GM21367 (cell line): ENCODE measurements around the gene ZC3H7A.
"Not testable (repeated sequence)": the region's sequence is repeated elsewhere in the genome, so short reads cannot be mapped to it uniquely, and the experiment has no call there.

ENCODE experiments used
- ATAC-seq: cut with Tn5 transposase; IDR thresholded peaks from one replicate; pipeline ENCODE4 v1.9.1; 2021; ENCODE audit not compliant: unreplicated experiment

The ZC3H7A gene, protein sequence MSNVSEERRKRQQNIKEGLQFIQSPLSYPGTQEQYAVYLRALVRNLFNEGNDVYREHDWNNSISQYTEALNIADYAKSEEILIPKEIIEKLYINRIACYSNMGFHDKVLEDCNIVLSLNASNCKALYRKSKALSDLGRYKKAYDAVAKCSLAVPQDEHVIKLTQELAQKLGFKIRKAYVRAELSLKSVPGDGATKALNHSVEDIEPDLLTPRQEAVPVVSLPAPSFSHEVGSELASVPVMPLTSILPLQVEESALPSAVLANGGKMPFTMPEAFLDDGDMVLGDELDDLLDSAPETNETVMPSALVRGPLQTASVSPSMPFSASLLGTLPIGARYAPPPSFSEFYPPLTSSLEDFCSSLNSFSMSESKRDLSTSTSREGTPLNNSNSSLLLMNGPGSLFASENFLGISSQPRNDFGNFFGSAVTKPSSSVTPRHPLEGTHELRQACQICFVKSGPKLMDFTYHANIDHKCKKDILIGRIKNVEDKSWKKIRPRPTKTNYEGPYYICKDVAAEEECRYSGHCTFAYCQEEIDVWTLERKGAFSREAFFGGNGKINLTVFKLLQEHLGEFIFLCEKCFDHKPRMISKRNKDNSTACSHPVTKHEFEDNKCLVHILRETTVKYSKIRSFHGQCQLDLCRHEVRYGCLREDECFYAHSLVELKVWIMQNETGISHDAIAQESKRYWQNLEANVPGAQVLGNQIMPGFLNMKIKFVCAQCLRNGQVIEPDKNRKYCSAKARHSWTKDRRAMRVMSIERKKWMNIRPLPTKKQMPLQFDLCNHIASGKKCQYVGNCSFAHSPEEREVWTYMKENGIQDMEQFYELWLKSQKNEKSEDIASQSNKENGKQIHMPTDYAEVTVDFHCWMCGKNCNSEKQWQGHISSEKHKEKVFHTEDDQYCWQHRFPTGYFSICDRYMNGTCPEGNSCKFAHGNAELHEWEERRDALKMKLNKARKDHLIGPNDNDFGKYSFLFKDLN

DNA sequence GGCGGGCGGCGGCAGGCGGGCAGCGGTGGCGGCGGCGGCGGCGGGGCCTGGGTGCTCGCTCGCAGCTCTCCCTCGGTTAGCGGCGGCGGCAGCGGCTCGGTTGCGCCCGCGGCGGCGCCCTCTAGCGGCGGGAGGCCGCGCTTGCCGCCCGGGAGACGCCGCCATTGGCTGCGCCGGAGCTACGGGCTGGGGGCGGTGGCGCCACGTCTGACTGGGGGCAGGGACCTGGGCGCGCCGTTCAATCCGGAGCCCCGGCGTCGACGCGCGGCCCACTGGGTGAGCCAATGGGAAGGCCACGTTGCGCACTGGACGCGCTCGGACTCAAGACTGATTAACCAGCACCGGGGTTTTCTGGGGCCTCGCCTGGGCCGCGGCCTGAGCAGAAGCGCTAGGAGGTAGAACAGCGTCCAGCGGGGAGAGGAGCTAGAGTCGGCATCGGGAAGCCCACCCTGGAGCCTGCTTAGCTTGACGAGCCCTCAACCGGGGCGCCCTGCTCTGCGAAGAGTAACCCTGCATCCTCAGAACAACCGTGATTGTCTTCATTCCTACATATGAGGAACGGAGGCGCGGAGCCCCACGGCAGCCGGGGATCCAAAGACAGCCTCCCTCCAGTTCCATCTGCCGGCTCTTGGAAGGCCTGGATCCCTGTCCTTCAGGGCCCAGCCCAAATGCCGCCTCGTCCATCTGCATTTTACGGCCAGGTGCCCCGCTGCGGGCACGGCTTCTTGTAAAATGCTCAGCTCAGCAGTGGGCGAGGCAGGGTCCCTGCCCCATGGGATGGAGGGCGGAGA lies at the start of gene ZC3H7A:
Gene ZC3H7A (minus strand): TSS at position 93 of the 791 bp plus-strand sequence. CDS start 14,904 bp downstream, outside the sequence.
- ATAC-seq, result peak; percentile 76

DNA sequence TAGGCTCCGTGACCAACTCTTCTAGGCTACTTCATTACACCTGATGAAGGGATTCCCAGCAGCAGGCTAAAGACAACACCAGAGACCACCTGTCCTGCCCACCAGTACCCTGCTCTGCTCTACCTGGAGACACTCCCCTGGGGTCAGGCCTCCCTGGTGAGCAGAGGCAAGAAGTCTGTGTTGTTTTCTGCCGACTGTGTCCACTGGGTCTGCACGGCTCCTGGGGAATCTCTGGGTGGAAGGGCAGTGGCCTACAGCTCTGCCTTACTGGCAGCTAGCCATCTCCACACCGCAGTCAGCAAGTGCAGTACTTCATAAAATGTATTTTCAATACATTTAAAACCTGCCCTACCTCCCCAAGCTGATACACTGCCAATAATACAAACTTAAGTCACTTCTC lies 47.4 kb upstream of the ZC3H7A start:
- no peak for ATAC-seq

DNA sequence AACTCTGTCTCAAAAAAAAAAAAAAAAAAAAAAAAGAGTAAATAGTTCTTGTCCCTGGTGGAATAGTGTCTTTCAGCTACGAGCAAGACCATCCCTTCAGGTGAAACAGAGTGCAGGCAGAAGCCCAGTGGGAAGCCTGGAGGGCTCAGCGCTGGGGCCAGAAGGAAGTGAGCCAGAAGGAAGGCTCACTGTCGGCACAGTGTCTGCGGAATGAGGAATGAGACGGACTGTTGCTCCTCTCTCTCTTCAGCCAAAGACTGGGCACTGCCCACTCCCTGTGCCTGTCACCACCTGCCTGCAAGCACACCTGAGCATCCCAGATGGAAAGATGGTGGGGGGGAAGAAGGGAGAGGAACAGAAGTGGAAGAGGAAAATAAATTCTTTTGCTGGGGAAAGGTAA lies 46.8 kb upstream of the ZC3H7A start:
- ATAC-seq, result no peak

DNA sequence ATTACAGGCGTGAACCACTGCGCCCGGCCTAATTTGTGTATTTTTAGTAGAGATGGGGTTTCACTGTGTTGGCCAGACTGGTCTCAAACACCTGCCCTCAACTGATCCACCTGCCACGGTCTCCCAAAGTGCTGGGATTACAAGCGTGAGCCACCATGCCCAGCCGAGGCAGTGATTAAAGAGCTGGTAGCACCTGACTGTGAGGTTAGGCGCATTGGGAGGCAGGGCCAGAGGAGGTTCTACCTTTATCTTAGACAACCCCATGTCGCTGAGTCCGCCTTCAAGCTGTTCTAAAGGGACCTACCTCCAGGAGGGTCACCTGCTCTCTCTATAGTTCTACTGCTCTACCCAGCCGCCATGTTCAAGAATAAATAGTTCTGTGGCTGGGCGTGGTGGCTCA lies 46.1 kb upstream of the ZC3H7A start:
- ATAC-seq, result no peak

DNA sequence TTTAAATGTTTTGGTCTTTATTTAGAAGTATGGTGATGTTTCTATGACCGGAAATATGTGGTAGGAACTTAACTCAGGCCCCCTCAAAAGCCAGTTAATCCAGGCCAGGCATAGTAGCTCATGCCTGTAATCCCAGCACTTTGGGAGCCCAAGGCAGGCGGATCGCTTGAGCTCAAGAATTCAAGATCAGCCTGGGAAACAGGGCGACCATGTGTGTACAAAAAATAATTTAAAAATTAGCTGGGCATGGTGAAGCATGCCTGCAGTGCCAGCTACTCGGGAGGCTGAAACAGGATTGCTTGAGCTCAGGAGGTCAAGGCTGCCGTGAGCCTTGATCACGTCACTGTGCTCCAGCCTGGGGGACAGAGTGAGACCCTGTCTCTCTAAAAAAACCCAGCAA lies 44.0 kb upstream of the ZC3H7A start:
- no peak for ATAC-seq

DNA sequence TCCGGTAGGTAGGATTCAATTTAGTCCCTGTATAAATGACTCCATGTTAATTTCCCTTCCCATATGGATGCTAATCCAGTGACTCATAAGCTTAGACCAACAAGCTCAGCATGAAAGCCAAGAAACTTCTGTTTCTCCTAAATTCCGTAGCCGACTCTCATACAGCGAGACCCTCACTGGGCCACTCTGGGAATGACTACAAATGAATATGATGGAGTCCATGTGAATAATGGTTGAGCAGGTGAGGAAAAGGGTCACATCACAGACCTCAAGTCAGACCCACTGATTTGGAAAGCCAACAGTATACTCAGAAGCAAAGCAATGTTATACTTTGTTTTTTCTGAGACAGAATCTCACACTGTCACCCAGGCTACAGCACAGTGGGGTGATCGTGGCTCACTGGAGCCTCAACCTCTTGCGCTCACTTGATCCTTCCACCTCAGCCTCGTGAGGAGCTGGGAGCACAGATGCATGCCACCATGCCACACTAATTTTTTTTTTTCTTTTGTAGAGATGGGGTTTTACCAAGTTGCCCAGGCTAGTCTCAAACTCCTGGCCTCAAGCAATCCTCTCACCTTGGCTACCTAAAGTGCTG lies 39.7 kb upstream of the ZC3H7A start:
- ATAC-seq, result no peak

DNA sequence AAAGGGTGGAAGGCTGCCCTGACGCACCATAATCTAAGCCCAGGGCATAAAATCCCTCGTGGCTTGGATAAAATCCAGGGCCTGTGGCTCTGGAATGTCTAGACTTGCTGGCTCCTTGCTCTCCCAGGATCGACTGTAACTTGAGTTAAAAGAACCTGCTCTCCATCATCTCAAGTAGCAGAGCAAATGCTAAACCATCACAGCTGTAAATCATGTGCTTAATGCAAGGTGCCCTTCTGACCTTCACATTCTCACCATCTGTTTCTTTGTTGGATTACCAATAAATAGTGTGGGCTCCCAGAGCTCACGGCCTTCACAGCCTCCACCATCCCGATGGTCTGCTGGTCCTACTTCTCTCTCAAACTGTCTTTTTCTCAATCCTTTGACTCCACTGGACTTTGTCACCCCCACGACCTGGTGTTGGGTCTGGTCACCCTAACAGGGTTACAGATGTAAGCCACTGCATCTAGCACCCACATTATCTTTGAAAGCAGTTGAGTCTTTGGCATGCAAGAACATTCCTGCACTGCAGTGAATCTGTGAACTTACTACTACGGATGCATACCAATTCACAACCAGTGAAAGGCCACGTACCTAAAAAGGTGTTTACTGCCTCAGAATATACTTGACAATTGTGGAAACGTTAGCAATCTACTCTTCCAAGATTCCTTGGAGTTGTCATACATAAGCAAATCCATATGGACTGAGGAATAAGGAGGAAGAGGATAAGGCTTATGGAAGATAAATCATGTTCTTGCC lies 39.0 kb upstream of the ZC3H7A start:
- ATAC-seq, result no peak

DNA sequence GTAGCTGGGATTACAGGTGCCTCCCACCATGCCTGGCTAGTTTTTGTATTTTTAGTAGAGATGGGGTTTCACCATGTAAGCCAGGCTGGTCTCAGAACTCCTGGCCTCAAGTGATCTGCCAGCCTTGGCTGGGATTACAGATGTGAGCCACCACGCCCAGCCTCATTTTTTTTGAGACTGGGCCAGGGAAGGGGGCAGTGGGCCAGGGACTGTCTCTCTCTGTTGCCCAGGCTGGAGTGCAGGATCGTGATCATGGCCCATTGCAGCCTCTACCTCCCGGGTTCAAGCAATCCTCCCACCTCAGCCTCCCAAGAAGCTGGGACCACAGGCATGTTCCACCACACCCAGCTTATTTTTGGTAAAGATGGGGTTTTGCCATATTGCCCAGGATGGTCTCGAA lies 38.3 kb upstream of the ZC3H7A start:
- no peak for ATAC-seq

DNA sequence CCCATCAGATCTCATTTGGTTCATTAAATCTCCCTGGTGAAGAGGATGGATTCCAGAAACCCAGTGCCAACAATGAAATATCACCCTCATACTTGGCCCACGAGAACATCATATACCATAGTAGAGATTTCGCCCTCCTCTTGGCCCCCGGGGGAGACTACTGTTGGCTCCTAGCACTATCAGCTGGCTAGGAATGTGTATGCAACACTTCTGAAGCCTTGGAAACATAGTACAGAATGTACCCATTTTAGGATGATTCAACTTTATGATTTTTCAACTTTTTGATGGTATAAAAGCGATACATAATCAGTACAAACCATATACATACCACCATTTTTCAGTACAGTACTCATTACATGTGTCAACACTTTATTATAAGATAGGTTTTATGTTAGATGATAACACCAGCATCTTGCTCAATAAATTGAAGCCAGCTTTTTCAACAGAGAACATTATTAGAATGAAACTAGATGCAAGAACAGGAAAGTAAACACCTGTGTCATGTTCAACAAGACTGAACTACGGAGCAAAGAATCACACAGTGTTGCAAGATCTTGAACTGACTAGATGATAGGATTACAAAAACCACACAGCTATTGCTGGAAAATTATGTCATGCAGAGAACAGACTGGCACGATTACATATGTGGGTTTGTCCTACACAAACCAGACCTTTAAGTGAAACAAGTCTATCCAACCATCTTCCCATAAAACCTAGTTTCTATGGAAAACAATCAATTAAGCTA lies 37.1 kb upstream of the ZC3H7A start:
- no peak for ATAC-seq

DNA sequence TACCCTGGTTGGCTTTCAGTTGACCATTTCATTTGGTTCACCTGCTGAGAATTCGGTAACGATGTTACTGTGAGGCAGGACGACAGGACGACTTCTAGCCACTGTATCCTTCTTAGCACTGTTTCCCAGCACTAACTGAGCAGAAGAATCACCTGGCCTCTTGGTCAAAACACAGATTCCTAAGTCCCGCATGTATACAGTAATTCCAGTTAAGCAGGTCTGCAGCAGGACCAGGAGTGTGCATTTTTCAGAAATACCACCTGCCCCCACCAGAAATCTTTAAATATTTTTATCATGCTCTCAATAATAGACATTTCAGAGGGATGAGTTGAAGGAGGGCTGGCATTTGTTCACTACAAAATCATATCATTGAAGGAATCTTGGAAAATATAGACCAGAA lies 31.6 kb upstream of the ZC3H7A start:
- ATAC-seq, result no peak

DNA sequence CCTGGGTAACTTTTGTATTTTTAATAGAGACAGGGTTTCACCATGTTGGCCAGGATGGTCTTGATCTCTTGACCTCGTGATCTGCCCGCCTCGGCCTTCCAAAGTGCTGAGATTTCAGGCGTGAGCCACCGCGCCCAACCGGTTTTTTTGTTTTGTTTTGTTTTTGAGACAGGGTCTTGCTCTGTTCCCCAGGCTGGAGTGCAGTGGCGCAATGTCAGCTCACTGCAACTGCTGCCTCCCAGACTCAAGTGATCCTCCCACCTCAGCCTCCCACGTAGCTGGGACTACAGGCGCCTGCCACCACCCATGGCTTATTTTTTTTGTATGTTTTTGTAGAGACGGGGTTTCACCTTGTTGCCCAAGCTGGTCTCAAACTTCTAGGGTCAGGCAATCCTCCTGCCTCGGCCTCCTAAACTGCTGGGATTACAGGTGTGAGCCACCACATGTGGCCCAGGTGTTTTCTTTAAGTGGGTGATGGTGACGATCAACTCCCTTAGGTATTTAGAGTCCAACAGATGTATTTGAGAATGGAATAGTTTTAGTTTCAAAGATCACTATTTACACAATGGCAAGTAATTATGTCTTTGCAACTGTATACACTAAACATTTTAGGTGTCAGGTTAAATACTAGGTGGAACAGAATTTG lies 28.6 kb upstream of the ZC3H7A start:
- not testable (repeated sequence) for ATAC-seq

DNA sequence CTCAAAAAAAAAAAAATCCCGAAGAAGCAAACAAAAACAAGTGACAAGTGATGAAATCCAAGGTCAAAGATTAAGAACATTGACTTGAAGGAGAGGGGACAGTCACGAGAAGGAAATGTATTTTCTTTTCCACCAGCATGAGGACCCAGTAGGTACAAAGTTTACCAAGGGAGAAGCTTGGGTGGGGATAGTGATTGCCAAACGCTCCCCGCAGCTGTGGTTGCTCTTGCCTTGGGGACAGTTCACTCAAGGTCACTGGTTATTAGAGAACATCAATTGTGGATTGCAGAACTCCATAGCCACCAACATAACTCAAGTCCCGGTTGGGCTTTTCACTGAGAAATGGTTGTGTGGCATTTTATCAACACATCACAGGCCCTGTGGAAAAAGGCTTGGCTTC lies 27.3 kb upstream of the ZC3H7A start:
- no peak for ATAC-seq

DNA sequence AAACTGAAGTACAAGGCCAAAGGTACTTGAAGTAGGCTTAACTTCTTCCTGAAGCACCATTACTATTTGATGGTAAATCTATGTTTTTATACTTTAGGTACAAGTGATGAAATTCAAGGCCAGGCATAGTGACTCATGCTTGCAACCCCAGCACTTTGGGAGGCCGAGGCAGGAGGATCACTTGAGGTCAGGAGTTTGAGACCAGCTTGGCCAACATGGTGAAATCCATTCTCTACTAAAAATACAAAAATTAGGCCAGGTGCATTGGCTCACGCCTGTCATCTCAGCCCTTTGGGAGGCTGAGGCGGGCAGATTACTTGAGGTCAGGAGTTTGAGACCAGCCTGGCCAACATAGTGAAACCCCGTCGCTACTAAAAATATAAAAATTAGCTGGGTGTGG lies 26.6 kb upstream of the ZC3H7A start:
- not testable (repeated sequence) for ATAC-seq

DNA sequence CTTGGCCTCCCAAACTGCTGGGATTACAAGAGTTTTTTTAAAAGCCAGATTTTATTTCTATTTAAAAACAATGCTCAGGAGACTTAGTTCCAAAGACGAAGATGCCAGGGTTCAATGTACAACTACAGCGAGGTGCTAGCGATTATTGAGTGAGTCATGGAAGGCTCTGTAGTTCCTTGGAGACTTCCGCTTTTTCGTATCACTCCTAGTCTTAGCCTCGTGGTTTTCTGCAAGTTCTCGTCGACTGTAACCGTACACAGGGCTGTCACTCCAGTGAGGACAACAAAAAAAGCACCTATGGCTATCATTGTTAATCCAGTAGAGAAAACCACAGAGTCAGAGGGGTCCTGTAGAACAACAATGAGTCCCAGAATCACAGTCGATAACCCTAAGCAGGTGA lies 22.7 kb upstream of the ZC3H7A start:
- ATAC-seq, result no peak

DNA sequence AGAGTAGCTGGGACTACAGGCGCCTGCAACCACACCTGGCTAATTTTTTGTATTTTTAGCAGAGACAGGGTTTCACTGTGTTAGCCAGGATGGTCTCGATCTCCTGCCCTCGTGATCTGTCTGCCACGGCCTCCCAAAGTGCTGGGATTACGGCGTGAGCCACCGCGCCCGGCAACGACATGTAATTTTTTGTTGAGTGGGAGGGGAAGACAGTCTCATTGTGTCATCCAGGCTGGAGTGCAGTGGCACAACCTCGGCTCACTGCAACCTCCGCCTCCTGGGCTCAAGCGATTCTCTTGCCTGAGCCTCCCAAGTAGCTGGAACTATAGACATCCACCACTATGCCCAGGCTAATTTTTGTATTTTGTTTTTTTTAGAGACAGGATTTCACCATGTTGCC lies 21.9 kb upstream of the ZC3H7A start:
- ATAC-seq, result not testable (repeated sequence)

DNA sequence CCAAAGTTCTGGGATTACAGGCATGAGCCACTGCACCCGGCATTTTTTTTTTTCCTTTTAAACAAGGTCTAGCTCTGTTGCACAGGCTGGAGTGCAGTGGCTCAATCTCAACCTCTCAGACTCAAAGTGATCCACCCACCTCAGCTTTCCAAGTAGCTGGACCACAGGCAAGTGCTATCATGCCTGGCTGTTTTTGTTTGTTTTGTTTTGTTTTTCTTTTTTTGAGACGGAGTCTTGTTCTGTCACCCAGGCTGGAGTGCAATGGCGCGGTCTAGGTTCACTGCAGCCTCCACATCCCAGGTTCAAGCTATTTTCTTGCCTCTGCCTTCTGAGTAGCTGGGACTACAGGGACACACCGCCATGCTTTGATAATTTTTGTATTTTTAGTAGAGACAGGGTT lies 19.1 kb upstream of the ZC3H7A start:
- no peak for ATAC-seq

DNA sequence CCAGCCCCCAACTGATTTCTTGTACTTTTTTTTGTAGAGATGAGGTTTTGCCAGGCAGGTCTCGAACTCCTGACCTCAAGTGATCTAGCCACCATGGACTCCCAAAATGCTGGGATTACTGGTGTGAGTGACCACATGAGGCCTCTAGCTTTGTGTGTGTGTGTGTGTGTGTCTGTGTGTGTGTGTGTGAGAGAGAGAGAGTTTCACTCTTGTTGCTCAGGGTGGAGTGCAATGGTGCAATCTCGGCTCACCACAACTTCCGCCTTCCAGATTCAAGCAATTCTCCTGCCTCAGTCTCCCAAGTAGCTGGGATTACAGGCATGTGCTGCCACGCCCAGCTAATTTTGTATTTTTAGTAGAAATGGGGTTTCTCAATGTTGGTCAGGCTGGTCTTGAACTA lies 17.7 kb upstream of the ZC3H7A start:
- ATAC-seq, result not testable (repeated sequence)

DNA sequence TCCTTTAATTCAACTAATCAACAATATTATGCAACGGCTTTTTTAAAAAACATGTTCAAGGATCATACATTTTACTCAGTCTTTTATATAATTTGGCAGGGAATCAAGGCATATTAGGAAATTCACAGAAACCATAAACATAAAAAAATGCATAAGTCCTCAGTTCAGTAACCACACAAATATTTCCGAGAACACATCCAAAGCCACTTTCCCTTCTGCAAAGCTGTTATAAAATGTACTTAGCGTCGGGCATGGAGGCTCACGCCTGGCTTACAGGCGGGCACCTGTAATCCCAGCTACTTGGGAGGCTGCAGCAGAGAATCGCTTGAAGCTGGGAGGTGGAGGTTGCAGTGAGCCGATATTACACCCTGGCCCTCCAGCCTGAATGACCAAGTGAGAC lies 9.7 kb upstream of the ZC3H7A start:
- ATAC-seq, result no peak

DNA sequence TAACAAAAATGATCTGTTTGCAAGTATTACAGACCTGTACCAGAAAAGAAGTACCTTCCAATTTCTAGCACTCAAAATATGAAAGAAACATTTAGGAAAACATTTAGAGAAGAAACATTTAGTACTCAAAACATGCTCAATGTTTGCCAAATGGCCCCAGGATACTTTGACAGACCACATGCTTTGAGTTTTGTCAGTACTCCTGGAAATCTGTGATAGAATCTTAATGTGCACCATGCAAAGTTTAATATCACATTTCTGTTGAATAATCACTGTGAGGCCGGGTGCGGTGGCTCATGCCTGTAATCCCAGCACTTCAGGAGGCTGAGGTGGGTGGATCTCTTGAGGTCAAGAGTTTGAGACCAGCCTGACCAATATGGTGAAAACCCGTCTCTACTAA lies 8.5 kb upstream of the ZC3H7A start:
- no peak for ATAC-seq
